ENCODE results near the gene DNM2. TPM values are rescaled to one million over a fixed set of nuclear protein-coding genes. Genes with fewer than 3 reads are reported as not detected.
"Not testable (repeated sequence)": the region's sequence is repeated elsewhere in the genome, so short reads cannot be mapped to it uniquely, and the experiment has no call there.

The DNM2 gene
- total RNA-seq, 1 donor from 2014 or later: 185 TPM

GRCh38 chr19:10751109-10751953 is 33.5 kb downstream of the DNM2 start:
- Mint-ChIP-seq H3K9me3 (no peaks in the 10 kb centered on the region), H3K4me3 (ENCODE audit: low read depth) (no peak overlapping the region), H3K36me3 (ENCODE audit: low read depth) (peaks cover 3% of the 10 kb centered on the region), H3K27me3 (ENCODE audit: low read depth) (no peaks in the 10 kb centered on the region), H3K27ac (peak overlapping the region; percentile 26), H3K4me1 (ENCODE audit: low read depth) (peaks cover 50% of the 10 kb centered on the region)
- no peak for DNase-seq (ENCODE audit: low spot score)
- intact Hi-C loops (cut with micrococcal nuclease): no loop called here

GRCh38 chr19:10752237-10752912 is 34.5 kb downstream of the DNM2 start:
- Mint-ChIP-seq H3K36me3 (ENCODE audit: low read depth) (peaks cover 13% of the 10 kb centered on the region), H3K27me3 (ENCODE audit: low read depth) (no peaks in the 10 kb centered on the region), H3K4me3 (ENCODE audit: low read depth) (no peak overlapping the region), H3K27ac (peak overlapping the region; percentile 26), H3K9me3 (no peaks in the 10 kb centered on the region), H3K4me1 (ENCODE audit: low read depth) (peaks cover 58% of the 10 kb centered on the region)
- no peak for DNase-seq (ENCODE audit: low spot score)
- intact Hi-C loops (cut with micrococcal nuclease): no loop called here

GRCh38 chr19:10752913-10753704 is 35.2 kb downstream of the DNM2 start:
- Mint-ChIP-seq H3K27me3 (ENCODE audit: low read depth) (no peaks in the 10 kb centered on the region), H3K9me3 (no peaks in the 10 kb centered on the region), H3K27ac (no peak overlapping the region), H3K4me1 (ENCODE audit: low read depth) (peaks cover 54% of the 10 kb centered on the region), H3K4me3 (ENCODE audit: low read depth) (no peak overlapping the region), H3K36me3 (ENCODE audit: low read depth) (peaks cover 19% of the 10 kb centered on the region)
- no peak for DNase-seq (ENCODE audit: low spot score)
- intact Hi-C loops (cut with micrococcal nuclease): no loop called here

DNA sequence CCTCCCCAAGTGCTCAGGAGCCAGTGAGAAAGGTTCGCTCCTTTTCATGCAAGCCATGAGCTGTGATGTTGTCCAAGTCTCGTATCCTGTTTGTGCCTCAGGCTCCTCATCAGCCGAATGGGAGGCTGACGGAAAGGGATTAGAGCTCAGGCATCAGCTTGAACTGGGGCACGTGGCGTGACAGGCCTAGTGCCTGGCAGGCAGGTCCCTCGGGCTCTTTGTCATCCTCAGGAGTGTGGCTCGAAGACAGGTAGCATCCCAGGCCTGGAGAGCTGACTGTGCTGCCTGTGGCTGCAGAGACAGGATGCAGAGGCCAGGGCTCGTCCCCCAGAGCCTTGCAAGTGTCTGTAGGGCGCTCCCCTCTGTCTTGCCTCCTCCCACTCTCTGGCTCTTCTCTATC is 38.5 kb downstream of the DNM2 start:
- intact Hi-C loops (cut with micrococcal nuclease): loop anchor here (5.0 kb wide), 2 partner anchors 104 to 189 kb away; partner anchors contain the start of genes CDKN2D, ILF3 and KRI1
- peak overlapping the region; percentile 26 for H3K4me3 Mint-ChIP-seq (ENCODE audit: low read depth)
- H3K36me3 Mint-ChIP-seq (ENCODE audit: low read depth): peaks cover 38% of the 10 kb centered on the region
- H3K9me3 Mint-ChIP-seq: peaks cover 6% of the 10 kb centered on the region
- H3K27ac Mint-ChIP-seq: peak overlapping the region; percentile 56
- peaks cover 58% of the 10 kb centered on the region for H3K4me1 Mint-ChIP-seq (ENCODE audit: low read depth)
- no peak for DNase-seq (ENCODE audit: low spot score)
- no peaks in the 10 kb centered on the region for H3K27me3 Mint-ChIP-seq (ENCODE audit: low read depth)

- Mint-ChIP-seq H3K27ac (peak overlapping the region; percentile 56), H3K4me3 (ENCODE audit: low read depth) (peak overlapping the region; percentile 31)
- intact Hi-C loops (cut with micrococcal nuclease): loop anchor here (5.0 kb wide), 2 partner anchors 104 to 189 kb away; partner anchors contain the start of genes CDKN2D, ILF3 and KRI1
Observed at GRCh38 chr19:10756791-10757190, 38.9 kb downstream of the DNM2 start.

GRCh38 chr19:10758050-10758449 is 40.2 kb downstream of the DNM2 start:
- not testable (repeated sequence) for H3K27me3 Mint-ChIP-seq (ENCODE audit: low read depth); H3K9me3 Mint-ChIP-seq; DNase-seq (ENCODE audit: low spot score); H3K4me3 Mint-ChIP-seq (ENCODE audit: low read depth); H3K27ac Mint-ChIP-seq
- Mint-ChIP-seq H3K4me1 (ENCODE audit: low read depth) (peaks cover 63% of the 10 kb centered on the region), H3K36me3 (ENCODE audit: low read depth) (peaks cover 55% of the 10 kb centered on the region)
- intact Hi-C loops (cut with micrococcal nuclease): loop anchor here (2.0 to 5.0 kb wide), 3 partner anchors 27 to 191 kb away; partner anchors contain the start of genes CDKN2D, ILF3 and KRI1

More at GRCh38 chr19:10756791-10757190, 38.9 kb downstream of the DNM2 start:
- Mint-ChIP-seq H3K27me3 (ENCODE audit: low read depth) (no peaks in the 10 kb centered on the region), H3K36me3 (ENCODE audit: low read depth) (peaks cover 42% of the 10 kb centered on the region), H3K9me3 (peaks cover 6% of the 10 kb centered on the region), H3K4me1 (ENCODE audit: low read depth) (peaks cover 61% of the 10 kb centered on the region)
- DNase-seq (ENCODE audit: low spot score): no peak

GRCh38 chr19:10758978-10759377 is 41.1 kb downstream of the DNM2 start:
- Mint-ChIP-seq H3K4me3 (ENCODE audit: low read depth) (peak overlapping the region; percentile 54), H3K27ac (peak overlapping the region; percentile 86), H3K9me3 (peaks cover 6% of the 10 kb centered on the region), H3K27me3 (ENCODE audit: low read depth) (no peaks in the 10 kb centered on the region), H3K36me3 (ENCODE audit: low read depth) (peaks cover 60% of the 10 kb centered on the region), H3K4me1 (ENCODE audit: low read depth) (peaks cover 68% of the 10 kb centered on the region)
- DNase-seq (ENCODE audit: low spot score): no peak
- intact Hi-C loops (cut with micrococcal nuclease): loop anchor here (1.0 to 5.0 kb wide), 5 partner anchors 28 to 192 kb away; partner anchors contain the start of genes CDKN2D, ILF3, KRI1 and TMED1

DNA sequence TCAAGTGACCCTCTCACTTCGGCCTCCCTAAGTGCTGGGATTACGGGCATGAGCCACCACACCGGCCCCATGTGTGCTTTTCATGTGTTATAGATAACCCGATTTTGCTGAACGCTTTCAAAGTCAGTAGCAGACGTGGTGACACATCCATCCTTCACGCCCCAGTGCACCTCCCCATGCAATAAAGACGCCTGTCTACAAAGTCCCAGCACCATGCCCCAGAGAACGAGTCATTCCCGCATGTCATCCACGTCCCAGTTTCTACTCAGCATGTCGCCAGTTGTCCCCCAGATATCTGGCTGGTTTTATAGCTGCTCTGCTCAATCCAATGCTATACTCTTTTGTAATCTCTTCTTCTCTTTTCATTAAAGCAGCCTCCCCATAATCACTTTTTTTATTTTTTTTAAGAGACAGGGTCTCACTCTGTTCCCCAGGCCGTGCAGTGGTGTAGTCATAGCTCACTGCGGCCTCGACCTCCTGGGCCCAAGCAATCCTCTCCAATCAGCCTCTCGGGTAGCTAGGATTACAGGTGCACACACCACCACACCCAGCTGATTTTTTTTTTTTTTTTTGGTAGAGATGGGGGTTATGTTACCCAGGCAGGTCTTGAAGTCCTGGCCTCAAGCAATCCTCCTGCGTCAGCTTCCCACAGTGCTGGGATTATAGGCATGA is 42.5 kb downstream of the DNM2 start:
- Mint-ChIP-seq H3K36me3 (ENCODE audit: low read depth) (peaks cover 62% of the 10 kb centered on the region), H3K9me3 (peaks cover 6% of the 10 kb centered on the region), H3K4me3 (ENCODE audit: low read depth) (peak overlapping the region; percentile 54), H3K27me3 (ENCODE audit: low read depth) (no peaks in the 10 kb centered on the region), H3K27ac (peak overlapping the region; percentile 86), H3K4me1 (ENCODE audit: low read depth) (peaks cover 63% of the 10 kb centered on the region)
- intact Hi-C loops (cut with micrococcal nuclease): no loop called here
- DNase-seq (ENCODE audit: low spot score): no peak

DNA sequence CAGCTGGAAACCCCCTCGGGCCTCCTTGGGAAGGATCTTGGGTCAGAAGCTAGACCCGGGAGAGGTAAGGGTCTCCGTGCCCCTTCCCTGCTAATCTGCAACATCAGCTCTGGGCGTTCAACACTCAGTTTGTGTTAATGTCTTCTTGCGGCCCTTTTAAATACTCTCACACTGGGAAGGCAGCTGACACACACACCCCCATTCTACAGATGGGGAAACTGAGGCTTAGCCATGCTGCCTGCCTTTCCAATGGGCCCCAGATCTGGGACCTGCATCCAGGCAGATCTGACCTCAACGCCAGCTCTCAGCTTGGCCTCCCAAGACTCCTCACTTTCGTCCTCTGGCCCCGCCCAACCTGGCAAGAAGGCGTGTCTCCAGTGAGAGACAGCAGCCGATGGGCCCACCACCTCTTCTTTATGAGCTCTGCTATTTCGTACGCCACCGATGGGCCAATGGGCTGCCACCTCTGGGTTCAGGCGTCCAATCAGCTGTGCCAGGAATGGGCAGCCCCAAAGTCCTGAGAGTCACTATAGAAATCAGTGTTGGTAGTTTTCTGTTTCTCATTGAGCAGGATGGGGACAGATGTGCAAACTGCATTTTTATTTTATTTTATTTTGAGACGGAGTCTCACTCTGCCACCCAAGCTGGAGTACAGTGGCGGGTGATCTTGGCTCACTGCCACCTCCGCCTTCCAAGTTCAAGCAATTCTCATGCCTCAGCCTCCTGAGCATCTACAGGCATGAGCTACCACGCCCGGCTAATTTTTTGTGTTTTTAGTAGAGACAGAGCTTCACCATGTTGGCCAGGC is 43.8 kb downstream of the DNM2 start:
- DNase-seq (ENCODE audit: low spot score): no peak
- Mint-ChIP-seq H3K27ac (peak overlapping the region; percentile 83), H3K9me3 (peaks cover 6% of the 10 kb centered on the region), H3K4me1 (ENCODE audit: low read depth) (peaks cover 60% of the 10 kb centered on the region), H3K4me3 (ENCODE audit: low read depth) (peak overlapping the region; percentile 39), H3K27me3 (ENCODE audit: low read depth) (no peaks in the 10 kb centered on the region), H3K36me3 (ENCODE audit: low read depth) (peaks cover 57% of the 10 kb centered on the region)
- intact Hi-C loops (cut with micrococcal nuclease): no loop called here

GRCh38 chr19:10762656-10763055 is 44.8 kb downstream of the DNM2 start:
- intact Hi-C loops (cut with micrococcal nuclease): no loop called here
- peaks cover 47% of the 10 kb centered on the region for H3K36me3 Mint-ChIP-seq (ENCODE audit: low read depth)
- peak overlapping the region; percentile 83 for H3K27ac Mint-ChIP-seq
- H3K27me3 Mint-ChIP-seq (ENCODE audit: low read depth): no peaks in the 10 kb centered on the region
- peaks cover 6% of the 10 kb centered on the region for H3K9me3 Mint-ChIP-seq
- peak; percentile 20 for DNase-seq (ENCODE audit: low spot score)
- peak overlapping the region; percentile 8 for H3K4me3 Mint-ChIP-seq (ENCODE audit: low read depth)
- peaks cover 50% of the 10 kb centered on the region for H3K4me1 Mint-ChIP-seq (ENCODE audit: low read depth)

GRCh38 chr19:10763411-10763810 is 45.5 kb downstream of the DNM2 start:
- H3K36me3 Mint-ChIP-seq (ENCODE audit: low read depth): peaks cover 45% of the 10 kb centered on the region
- H3K4me1 Mint-ChIP-seq (ENCODE audit: low read depth): peaks cover 50% of the 10 kb centered on the region
- H3K27me3 Mint-ChIP-seq (ENCODE audit: low read depth): no peaks in the 10 kb centered on the region
- intact Hi-C loops (cut with micrococcal nuclease): no loop called here
- no peak overlapping the region for H3K4me3 Mint-ChIP-seq (ENCODE audit: low read depth)
- peaks cover 6% of the 10 kb centered on the region for H3K9me3 Mint-ChIP-seq
- H3K27ac Mint-ChIP-seq: peak overlapping the region; percentile 83
- DNase-seq (ENCODE audit: low spot score): no peak

All from activated T-helper 2 cell treated with anti-CD3 and anti-CD28 coated beads, Interferon-gamma antibody, Interleukin-2, Interleukin-4, amounts not matched to agents 10 μg/mL and 5 μg/mL and 100 μg/mL, durations not matched to agents 14 hours and 24 hours and 36 hours (primary cell).